ENCODE data around the gene MBD2.

GRCh38 chr18:54210463-54210862 lies 14.0 kb downstream of the MBD2 start:
- no peak for TF ChIP-seq POLR2A (IDR thresholded peaks at IDR 0.05)
- TF ChIP-seq, protein P1, sequence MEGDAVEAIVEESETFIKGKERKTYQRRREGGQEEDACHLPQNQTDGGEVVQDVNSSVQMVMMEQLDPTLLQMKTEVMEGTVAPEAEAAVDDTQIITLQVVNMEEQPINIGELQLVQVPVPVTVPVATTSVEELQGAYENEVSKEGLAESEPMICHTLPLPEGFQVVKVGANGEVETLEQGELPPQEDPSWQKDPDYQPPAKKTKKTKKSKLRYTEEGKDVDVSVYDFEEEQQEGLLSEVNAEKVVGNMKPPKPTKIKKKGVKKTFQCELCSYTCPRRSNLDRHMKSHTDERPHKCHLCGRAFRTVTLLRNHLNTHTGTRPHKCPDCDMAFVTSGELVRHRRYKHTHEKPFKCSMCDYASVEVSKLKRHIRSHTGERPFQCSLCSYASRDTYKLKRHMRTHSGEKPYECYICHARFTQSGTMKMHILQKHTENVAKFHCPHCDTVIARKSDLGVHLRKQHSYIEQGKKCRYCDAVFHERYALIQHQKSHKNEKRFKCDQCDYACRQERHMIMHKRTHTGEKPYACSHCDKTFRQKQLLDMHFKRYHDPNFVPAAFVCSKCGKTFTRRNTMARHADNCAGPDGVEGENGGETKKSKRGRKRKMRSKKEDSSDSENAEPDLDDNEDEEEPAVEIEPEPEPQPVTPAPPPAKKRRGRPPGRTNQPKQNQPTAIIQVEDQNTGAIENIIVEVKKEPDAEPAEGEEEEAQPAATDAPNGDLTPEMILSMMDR (IDR thresholded peaks at IDR 0.05) = no peak
